SHP77 treated with DMSO at 0.1 percent for 48 hours (cell line): ENCODE measurements around the gene MYDGF.

ENCODE experiments used
- DNase-seq: peaks from one replicate; lab custom pipeline; 2025; lab: John Stamatoyannopoulos, UW

Gene MYDGF

DNA sequence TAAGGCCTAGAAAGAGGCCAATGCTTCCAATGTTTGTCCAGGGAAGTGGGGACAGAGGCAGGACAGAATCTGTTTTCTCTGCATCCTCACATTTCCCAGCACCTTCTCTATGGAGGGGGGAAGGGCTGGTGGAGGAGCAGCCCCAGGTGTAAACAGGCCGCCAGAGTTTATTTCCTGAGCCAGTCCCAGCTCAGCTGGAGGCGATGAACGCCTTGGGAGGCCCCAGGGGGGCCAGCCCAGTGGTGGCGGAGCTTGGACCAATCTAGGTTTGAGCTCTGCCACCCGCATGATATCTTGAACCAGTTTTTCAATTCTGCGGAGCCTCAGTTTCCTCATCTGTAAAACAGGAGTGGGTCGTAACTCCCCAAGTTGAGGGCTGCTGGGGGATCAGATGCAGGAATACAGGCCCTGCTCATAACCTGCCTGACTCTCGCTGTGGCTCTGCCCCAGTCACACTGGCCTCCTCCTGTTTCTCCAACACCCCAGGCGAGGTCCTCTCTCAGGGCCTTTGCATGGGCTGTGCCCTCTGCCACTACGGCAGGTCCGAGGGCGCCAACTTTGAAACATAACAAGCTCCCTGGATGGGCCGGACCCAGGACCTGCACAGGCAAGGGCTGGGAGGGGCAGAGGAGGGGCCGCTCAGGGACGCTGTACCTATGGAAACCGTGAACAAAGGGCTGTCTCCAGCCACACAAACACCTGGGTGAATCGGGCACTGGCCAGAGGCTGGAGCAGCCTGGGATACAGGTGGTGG, 29.7 kb downstream of the MYDGF start:
- DNase-seq = no peak

DNA sequence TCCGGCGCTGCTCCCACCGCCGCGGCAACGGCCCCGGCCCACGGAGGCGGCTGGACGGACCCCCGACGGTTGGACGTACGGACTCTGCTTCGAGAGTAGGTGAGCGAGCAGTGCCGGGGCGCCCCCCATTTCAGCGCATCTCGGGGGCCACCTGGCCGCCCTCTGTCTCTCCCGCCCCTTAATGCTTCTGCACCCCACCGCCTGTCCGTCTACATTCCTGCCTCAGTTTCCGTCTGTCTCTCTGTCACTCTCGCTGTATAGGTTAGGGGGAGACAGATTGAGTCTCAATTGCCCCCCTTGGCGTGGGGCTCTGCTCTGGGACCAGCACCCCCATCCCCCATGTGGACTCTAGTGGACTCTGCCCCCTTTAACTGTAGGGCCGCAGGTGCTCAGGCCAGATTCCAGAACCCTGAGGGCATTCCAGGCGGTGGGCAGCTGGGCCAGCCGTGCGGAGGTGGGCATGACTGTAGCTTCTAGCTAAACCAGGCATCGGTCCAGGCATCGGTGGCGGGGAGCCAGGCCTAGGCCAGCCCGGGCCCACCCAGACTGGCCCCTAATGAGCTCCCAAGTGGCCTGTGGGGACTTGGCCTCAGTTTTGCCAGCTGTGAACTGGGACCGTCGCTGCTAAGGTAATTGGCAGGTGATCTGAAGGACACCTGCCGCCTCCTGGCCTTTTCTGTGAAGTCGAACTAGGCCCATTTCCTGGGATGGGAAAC, 30.5 kb downstream of the MYDGF start:
- no peak for DNase-seq

DNA sequence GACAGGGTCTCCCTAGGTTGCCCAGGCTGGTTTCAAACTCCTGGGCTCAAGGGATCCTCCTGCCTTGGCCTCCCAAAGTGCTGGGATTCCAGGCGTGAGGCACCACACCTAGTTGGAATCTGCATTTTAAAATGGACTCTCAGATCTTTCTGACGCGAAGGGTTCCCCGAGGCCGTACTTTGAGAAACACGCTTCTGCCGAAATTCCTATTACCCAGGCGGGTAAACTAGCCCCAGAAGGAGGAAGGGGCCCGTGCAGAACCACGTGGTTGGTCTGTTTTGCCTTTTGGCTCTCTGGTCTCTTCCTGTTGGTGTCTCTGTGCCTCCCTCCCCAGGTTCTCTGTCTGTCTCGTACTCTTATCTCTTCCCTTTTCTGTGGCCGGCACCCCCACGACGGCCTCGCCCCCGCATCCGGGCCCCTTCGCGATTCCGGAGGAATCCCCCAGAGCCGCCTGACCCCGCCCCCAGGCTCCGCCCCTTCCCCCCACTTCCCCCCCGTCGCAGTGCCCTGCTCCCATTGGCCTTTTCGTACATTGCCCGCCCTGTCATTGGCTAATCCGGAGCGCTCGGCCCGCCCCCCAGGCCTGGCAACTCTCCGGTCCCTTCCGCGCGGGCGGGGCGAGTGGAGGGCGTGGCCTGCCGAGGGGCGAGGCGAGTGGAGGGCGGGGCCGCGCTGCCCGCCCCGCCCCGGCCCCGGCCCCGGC, 31.2 kb downstream of the MYDGF start, which contains the start of gene TNFAIP8L1:
TSS of gene TNFAIP8L1 (plus strand) at position 689 of the 703 bp plus-strand sequence. CDS start 12,354 bp downstream, outside the sequence.
- peak; percentile 75 for DNase-seq

DNA sequence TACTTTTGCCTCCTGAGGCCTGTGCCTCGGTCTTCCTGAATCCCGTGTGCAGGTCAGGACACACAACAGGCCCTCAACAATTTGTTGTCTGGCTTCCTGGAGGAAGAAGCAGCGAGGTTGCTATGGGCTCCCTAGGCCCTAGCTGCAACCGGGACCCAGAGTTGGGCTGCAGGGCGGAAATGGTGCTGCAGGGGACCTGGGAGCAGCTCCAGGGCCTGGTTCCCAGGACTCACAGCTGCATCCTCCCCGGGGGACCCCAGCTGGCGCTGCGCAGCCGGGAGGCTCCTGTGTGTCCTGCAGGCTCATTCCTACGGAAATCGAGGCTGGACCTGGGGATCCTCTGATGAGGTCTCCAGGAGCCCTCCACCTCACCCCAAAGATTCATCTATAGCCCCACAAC, 31.8 kb downstream of the MYDGF start:
- DNase-seq = no peak

DNA sequence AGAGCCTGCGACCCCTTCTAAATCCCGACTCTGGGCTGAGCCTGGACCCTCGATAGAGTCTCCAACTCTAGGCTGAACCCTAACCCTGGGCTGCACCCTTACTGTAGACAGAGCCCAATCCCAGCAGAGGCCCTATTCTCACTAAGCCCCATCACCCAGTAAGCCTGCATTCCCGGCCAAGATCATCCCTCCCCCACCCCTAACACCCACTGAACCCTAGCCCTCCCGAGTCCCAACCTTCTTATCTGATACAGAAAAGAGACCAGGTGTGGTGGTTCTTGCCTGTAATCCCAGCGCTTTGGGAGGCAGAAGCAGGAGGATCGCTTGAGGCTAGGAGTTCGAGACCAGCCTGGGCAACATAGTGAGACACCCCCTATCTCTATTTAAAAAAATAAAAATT, 33.4 kb downstream of the MYDGF start:
- DNase-seq = no peak

DNA sequence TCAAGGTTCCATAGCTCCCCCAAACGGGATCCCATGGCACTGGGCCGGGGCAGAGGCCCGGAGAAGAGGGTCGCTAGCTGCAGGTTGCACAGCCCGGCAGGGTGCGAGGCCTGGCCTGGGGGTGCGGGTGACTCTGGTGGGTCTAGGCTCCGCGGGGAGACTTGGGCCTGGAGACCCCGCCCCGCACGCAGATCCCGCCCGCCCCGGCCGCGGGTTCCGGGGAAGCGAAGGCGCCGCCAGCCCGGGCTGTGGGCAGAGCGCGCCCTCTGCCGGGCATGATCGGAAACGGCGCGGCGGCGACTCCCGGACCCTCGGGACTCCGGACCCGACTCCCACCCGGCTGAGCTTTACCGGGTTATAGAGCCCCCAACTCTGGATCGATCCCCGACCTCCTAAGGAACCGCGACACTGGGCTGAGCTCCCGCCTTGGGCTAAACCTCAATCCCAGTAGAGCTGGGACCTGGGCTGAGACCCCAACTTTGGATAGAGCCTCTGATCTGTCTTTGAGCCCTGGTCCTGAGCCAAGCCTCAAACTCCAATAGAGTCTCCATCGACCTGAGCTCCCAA, 33.9 kb downstream of the MYDGF start:
- DNase-seq = no peak

DNA sequence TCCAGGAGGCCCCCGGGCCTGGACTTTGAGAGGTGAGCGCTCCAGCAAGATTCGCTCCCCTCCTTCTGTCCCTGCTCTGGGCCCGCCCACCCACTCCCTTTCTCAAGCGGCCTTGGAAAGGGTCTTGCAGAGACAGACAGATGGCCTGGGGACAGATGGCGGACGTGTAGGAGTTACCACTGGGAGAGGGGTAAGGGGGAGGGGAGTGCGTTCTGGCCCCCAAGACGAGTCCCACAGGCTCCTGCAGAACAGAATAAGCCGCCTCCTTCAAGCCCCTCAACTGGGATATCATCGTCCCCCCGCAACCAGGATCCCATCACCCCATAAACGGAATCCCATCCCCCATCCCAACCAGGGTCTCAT, 34.4 kb downstream of the MYDGF start:
- no peak for DNase-seq

DNA sequence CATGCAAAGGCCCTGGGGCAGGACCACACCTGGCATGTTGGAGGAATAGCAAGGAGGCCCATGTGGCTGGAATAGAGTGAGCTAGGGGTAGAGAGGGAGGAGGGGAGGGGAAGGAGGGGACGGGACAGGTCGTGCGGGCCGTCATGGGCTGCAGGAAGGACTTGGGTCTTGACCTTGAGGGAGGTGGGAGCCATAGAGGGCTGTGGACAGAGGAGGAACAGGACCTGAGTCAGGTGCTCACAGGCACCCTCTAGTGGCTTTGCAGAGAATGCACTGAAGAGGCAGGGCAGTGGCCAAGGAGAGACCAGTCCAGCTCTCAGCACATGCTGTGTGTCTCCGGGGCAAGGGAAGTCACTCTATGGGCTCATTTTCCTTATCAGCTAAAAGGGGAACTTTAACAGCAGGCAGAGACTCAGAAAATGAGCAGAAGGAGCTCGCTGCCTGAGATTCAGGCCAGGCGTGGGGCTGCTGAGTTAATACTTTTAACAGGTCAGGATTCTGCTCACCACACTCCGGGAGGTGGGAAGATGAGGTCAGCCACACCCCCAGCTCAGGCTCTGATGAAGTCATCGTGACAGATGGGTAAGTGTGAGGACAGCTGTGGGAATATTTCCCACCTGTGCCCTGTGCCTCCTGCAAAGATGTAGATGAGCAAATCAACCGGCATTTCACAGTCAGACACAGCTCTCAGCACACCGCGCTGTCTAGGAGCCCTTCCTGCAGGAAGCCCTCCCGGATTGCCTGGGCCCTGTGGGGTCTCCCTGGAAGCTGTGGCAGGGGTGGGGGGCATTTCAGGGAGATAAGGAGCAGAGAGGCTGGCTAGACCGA, 36.8 kb downstream of the MYDGF start:
- peak; percentile 19 for DNase-seq

DNA sequence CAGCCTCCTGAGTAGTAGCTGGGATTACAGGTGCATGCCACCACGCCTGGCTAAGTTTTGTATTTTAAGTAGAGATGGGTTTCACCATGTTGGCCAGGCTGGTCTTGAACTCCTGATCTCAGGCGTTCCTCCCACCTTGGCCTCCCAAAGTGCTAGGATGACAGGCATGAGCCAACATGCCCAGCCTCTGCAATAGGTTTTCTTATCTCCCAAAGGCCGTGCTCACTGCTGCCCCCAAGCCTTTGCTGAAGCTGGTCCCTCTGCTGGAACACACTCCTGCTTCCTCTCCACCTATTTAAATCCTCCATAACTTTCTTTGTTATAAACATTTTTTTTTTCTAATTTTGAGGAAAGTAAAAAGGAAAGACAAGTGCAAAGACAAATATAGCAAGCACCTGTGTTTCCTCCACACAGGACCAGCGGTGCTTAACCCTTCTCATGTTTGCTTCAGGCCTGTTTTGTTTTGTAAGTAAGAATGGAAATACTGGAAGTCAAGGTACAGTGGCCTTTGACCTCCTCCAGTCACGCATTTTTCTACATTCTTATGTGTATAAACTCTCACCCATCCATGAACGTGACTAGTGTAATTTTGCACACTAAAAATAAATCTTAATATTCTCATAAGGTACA, 45.3 kb downstream of the MYDGF start:
- DNase-seq = no peak

DNA sequence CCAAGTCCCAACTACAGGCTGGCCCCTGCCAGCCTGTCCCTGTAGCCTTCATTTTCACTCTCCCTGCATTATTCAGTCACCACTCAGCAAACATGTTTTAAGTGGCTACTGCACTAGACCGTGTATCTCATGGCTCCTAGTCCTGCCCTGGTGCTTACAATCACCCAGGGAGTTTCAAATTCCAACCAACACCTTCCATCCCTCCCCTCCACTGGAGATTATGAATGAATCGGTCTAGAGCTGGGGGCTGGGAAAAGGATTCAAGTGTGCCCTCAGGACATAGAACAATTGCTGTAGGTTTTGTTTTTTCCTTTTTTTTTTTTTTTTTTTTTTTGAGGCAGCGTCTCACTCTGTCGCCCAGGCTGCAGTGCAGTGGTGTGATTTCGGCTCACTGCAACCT, 45.8 kb downstream of the MYDGF start:
- no peak for DNase-seq

DNA sequence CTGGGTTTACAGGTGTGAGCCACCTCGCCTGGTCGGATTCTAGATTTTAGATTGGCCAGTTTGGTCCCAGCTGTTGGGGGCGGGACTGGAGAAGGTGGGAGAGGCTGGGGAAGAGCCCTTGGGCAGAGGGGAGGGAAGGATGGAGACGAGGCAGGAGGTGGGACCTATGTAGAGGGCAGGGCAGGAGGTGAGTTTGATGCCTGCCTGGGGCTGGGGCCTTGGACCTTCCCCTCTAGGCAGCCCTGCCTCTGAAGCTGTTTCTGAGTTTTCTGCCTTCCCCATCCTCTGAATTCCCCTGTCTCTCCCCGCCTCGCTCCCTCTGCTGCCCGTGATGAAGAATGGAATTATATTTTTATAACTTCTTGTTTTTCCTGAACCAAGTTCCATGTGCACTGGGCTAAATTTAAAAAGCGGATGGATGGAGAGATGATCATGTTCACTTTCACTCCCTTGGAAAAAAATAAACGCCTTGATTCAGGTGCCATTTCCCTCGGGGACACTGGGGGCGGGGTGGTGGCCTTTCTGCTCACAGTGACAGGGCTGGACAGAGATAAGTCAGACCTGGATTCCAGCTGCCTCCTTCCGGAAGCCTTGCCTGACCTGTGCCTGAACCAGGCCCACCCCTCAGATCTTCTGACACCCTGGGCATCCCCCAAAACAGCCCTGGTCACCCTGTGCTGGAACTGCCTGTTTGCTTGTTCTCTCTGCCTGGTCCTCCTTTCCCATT, 47.3 kb downstream of the MYDGF start:
- DNase-seq = no peak

DNA sequence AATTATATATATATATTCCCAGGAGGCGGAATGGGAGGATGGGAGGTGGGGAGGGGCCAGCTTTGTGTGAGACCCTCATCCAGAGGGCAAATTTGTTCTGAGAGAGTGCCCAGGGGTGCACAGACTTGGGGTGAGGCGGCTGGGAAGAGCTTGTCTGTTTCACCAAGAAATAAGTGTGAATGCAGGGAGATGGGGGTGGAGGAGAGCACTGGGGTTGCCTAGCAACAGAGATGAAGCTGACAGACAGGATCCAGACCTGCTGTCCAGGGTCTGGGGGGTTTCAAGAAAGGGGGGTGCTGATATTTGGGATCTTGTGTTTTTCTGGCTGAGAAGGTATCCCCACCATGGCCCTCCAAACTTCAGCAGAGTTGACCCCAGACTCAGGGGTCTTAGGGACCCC, 49.5 kb downstream of the MYDGF start:
- DNase-seq = no peak

DNA sequence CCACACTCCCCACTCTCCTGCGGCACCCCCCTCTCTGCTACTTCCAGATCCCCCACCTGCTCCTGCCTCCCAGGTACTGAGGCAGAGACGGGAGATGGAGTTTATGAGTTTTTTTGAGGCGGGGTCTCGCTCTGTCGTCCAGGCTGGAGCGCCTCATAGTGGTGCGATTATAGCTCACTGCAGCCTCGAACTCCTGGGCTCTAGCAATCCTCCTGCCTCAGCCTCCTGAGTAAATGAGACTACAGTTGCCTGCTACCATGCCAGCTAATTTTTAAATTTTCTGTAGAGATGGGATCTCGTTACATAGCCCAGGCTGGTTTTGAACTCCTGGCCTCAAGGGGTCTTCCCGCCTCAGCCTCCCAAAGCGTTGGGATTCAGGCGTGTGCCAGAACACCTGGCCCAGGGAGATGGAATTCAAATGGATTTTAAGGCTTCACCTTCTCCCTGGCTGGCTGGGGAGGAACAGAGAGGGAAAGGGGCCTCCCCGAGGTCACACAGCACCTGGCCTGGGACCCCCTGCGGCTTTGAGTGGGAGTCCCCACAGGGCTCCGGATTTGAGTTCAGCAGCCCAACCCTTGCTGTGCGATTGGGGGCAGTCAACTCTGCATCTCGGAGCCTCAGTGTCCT, 50.4 kb downstream of the MYDGF start:
- no peak for DNase-seq

DNA sequence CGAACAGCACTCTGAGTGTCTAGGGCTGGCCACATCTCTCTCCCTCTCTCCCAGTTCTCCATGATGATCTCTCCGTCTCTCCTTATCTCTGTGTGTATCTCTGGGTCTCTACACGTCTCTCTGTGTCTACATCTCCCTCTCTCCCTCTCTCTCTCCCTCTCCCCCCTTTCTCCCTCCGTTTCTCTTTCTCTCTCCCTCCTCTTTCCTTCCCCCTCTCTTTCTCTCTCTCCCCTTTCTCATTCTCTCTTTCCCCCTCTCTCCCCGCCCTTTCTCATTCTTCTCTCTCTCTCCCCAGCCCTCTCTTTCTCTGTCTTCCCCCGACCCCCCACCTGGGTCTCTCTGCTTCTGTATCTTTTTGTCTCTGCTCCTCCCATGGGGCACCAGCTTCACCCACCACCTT, 52.1 kb downstream of the MYDGF start:
- no peak for DNase-seq

DNA sequence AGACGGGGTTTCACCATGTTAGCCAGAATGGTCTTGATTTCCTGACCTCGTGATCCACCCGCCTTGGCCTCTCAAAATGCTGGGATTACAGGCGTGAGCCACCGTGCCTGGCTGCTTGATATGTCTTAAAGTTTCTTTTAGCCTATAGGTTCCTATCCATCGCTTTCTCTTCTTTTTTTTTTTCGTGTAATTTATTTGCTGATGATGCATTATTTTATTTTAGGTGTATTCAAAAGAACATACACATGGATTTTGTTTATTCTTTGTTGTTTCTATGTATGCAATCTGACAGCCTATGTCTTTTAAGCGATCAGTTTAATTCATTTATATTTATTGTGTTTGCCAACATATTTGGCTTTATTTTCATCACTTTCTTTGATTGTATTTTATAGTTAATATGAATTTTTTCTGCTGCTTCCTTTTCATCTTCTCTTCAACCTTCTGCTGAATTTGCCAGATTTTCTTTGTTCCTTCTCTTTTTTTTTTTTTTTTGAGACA, 56.8 kb downstream of the MYDGF start:
- DNase-seq = no peak

DNA sequence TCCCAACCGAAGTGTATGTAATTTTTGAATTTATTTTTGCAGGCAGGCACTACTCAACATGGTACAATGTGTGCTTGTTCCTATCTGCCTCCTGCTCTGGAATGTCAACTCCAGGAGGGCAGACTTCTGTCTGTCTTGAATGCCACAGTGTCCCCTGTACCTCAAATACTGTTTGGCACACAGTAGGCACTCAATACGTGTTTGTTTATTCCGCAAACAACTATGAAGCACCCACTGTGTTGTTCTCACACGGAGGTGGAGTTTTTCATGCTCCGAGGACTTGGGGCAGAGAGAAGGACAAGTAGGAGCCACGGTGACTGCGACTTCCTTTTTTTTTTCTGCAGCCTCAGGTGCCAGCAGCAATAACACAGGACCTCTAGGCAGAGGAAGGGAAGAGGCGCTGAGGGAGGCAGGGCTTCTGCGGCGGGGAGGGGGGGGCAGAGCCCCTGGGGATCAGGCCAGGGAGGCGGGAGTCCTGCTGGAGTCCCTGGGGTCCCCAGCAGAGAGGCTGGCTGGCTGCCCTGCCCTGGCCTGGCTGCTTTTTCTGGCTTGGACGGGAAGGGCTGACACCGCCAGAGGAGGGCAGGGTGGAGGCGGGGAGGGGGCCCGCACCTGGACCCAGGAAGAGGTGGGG, 60.1 kb downstream of the MYDGF start:
- no peak for DNase-seq
